ENCODE results near the gene SLC16A8. TPM values are rescaled to one million over a fixed set of nuclear protein-coding genes. Genes with fewer than 3 reads are reported as not detected.

SLC16A8 gene
- polyA plus RNA-seq, 1 donor (not counting 4 experiments of a cell fraction or from before 2014, with no cell fraction given), result not detected

DNA sequence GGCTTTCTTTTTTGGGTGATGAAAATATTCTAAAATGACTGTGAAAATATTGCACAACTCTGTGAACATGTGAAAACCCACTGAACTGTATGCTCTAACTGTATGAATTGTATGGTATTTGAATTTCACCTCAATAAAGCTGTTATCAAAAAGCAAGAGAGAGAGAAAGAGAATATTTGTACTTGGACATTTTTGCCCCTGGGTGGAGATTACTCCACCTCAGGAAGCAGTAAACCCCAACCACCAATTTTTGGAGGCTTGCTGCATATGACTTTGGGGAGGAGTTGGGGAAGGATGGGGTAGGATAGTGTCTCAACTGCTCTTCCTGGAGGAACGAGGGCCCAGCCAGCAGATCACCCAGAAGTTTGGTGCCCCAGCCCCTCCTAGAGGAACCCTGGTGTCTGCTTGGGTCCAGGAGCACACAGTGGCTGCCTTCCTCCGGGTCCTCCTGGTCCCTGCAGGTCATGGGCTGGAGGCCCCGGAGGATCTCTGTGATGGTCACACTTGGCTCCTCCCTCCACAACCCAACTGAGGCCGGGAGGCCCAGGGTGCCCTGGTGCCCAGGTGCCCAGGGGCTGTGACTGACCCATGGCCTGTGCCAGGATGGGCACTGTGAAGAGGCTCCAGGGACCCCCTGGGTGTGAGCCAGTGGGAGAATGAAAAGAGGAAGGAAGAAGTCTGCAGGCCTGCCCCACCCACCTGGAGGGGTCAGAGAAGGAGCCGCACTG, 42.1 kb downstream of the SLC16A8 start:
- no peaks in the 10 kb centered on the region for H3K27me3 ChIP-seq (ENCODE audit: control insufficient read depth, extremely low read depth, insufficient read depth, low read length)
- no peak for FAIRE-seq
- no peaks in the 10 kb centered on the region for H3K79me2 ChIP-seq (ENCODE audit: control insufficient read depth, insufficient read depth, low read length)
- H3K36me3 ChIP-seq (ENCODE audit: control insufficient read depth in 2 of 2, extremely low read depth in 1 of 2, insufficient read depth in 2 of 2, low read length in 2 of 2), result no peaks in the 10 kb centered on the region
- no peaks in the 10 kb centered on the region for H3K9me3 ChIP-seq (ENCODE audit: control insufficient read depth, low read depth, low read length)
- H3K9ac ChIP-seq (ENCODE audit: control insufficient read depth, extremely low read depth, insufficient read depth, low read length), result no peak overlapping the region
- H3K9me1 ChIP-seq (ENCODE audit: control insufficient read depth, extremely low read depth, insufficient read depth, low read length), result no peaks in the 10 kb centered on the region
- no peak overlapping the region for H3K4me2 ChIP-seq (ENCODE audit: control insufficient read depth, extremely low read depth, insufficient read depth, low read depth, low read length)
- H2AFZ ChIP-seq (ENCODE audit: control insufficient read depth, low read length), result no peak overlapping the region
- no peak for DNase-seq (ENCODE audit: low read depth, low spot score)
- H3K4me1 ChIP-seq (ENCODE audit: control insufficient read depth, extremely low read depth, insufficient read depth, low read length), result no peaks in the 10 kb centered on the region
- no peak overlapping the region for H3K27ac ChIP-seq (ENCODE audit: control insufficient read depth, insufficient read depth, low read length)
- dilution Hi-C loops (cut with MboI; ENCODE audit: extremely low pct_ligation_motif_present, low sequenced_read_pairs), result no loop called here
- TF ChIP-seq, protein P1, sequence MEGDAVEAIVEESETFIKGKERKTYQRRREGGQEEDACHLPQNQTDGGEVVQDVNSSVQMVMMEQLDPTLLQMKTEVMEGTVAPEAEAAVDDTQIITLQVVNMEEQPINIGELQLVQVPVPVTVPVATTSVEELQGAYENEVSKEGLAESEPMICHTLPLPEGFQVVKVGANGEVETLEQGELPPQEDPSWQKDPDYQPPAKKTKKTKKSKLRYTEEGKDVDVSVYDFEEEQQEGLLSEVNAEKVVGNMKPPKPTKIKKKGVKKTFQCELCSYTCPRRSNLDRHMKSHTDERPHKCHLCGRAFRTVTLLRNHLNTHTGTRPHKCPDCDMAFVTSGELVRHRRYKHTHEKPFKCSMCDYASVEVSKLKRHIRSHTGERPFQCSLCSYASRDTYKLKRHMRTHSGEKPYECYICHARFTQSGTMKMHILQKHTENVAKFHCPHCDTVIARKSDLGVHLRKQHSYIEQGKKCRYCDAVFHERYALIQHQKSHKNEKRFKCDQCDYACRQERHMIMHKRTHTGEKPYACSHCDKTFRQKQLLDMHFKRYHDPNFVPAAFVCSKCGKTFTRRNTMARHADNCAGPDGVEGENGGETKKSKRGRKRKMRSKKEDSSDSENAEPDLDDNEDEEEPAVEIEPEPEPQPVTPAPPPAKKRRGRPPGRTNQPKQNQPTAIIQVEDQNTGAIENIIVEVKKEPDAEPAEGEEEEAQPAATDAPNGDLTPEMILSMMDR (optimal IDR thresholded peaks at IDR 0.05 in 1 of 3, IDR thresholded peaks at IDR 0.05 in 1 of 3, conservative IDR thresholded peaks at IDR 0.05 in 1 of 3; ENCODE audit: extremely low read depth in 1 of 3, insufficient read depth in 2 of 3, low read length in 3 of 3), result no peak
- TF ChIP-seq EZH2 (IDR thresholded peaks at IDR 0.05; ENCODE audit: low read length), result no peak
- H4K20me1 ChIP-seq (ENCODE audit: control insufficient read depth, extremely low read depth, insufficient read depth, low read length), result no peaks in the 10 kb centered on the region
- H3K4me3 ChIP-seq (ENCODE audit: control insufficient read depth in 2 of 3, extremely low read depth in 1 of 3, insufficient read depth in 2 of 3, low read depth in 1 of 3, low read length in 3 of 3), result no peak overlapping the region

DNA sequence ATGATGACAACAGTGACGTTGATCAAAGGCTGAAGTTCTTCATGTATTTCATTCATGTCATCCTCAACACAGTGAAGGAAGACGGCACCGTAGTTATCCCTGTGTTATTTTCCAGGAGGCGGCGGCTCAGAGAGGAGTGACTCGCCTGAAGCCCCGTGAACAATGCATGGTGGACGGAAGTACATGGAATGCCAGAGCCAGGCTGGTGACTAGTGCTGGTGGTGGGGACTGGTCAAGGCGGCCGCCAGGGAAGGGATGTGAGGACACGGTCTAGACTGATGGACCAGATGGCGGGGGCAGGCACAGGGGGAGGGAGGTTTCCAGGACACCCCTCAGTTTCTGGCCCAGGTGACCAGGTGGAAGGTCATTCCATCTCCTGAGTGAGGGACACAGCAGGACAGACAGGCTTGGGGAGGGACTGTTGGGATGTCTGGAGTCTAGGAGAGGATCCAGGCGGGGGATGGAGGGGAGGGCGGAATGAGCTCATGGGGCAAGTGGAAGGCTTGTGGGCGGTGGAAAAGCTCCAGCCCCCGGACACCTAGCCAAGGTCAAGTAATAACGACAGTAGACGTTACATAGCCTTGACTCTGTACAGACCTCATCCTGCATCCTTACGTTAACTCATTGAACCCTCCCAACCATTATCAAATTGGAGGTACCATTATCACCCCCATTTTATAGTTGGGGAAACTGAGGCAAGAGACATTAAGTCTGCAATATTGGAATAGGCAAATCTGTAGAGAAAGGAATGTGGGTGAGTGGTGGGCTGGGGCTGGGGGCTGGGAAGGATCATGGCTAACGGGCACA, 42.8 kb downstream of the SLC16A8 start:
- Histone ChIP-seq H3K9me3 (ENCODE audit: control insufficient read depth, low read depth, low read length) (no peaks in the 10 kb centered on the region), H3K36me3 (ENCODE audit: control insufficient read depth in 2 of 2, extremely low read depth in 1 of 2, insufficient read depth in 2 of 2, low read length in 2 of 2) (no peaks in the 10 kb centered on the region), H3K4me1 (ENCODE audit: control insufficient read depth, extremely low read depth, insufficient read depth, low read length) (no peaks in the 10 kb centered on the region), H3K4me2 (ENCODE audit: control insufficient read depth, extremely low read depth, insufficient read depth, low read depth, low read length) (no peak overlapping the region), H3K27ac (ENCODE audit: control insufficient read depth, insufficient read depth, low read length) (no peak overlapping the region), H3K4me3 (ENCODE audit: control insufficient read depth in 2 of 3, extremely low read depth in 1 of 3, insufficient read depth in 2 of 3, low read depth in 1 of 3, low read length in 3 of 3) (no peak overlapping the region), H3K79me2 (ENCODE audit: control insufficient read depth, insufficient read depth, low read length) (no peaks in the 10 kb centered on the region), H3K9me1 (ENCODE audit: control insufficient read depth, extremely low read depth, insufficient read depth, low read length) (no peaks in the 10 kb centered on the region), H3K9ac (ENCODE audit: control insufficient read depth, extremely low read depth, insufficient read depth, low read length) (no peak overlapping the region), H2AFZ (ENCODE audit: control insufficient read depth, low read length) (no peak overlapping the region), H4K20me1 (ENCODE audit: control insufficient read depth, extremely low read depth, insufficient read depth, low read length) (no peaks in the 10 kb centered on the region), H3K27me3 (ENCODE audit: control insufficient read depth, extremely low read depth, insufficient read depth, low read length) (no peaks in the 10 kb centered on the region)
- FAIRE-seq (no peak), DNase-seq (ENCODE audit: low read depth, low spot score) (no peak)
- dilution Hi-C loops (cut with MboI; ENCODE audit: extremely low pct_ligation_motif_present, low sequenced_read_pairs), result no loop called here
- TF ChIP-seq EZH2 (IDR thresholded peaks at IDR 0.05; ENCODE audit: low read length), result no peak
- TF ChIP-seq, protein P1 (optimal IDR thresholded peaks at IDR 0.05 in 1 of 3, IDR thresholded peaks at IDR 0.05 in 1 of 3, conservative IDR thresholded peaks at IDR 0.05 in 1 of 3; ENCODE audit: extremely low read depth in 1 of 3, insufficient read depth in 2 of 3, low read length in 3 of 3), result no peak

Data from keratinocyte (primary cell).